Measurements from ENCODE around the gene CLDN2. TPM values are rescaled to one million over a fixed set of nuclear protein-coding genes. Genes with fewer than 3 reads are reported as not detected.

The CLDN2 gene
- polyA plus RNA-seq, 3 donors, result not detected

- no peak for DNase-seq
- Mint-ChIP-seq H3K36me3 (no peaks in the 10 kb centered on the region), H3K27me3 (ENCODE audit: low read depth in 3 of 3) (peaks cover 0 to 5% (median 1%) of the 10 kb centered on the region in 3 donors), H3K4me3 (no peak overlapping the region), H3K4me1 (no peaks in the 10 kb centered on the region), H3K27ac (no peak overlapping the region), H3K9me3 (no peaks in the 10 kb centered on the region)
- TF ChIP-seq CTCF (IDR thresholded peaks at IDR 0.05), result no peak
- Histone ChIP-seq H3K36me3 (replicated peaks in 1 of 2; ENCODE audit: control insufficient read depth in 1 of 2, insufficient read depth in 2 of 2, low read length in 2 of 2) (no peaks in the 10 kb centered on the region), H3K9ac (ENCODE audit: insufficient read depth, low read length, poor library complexity, severe bottlenecking) (no peak overlapping the region), H3K4me3 (replicated peaks in 1 of 3; ENCODE audit: low read depth in 2 of 3, low read length in 3 of 3) (no peak overlapping the region), H3K4me1 (ENCODE audit: control insufficient read depth in 1 of 2, insufficient read depth in 2 of 2, low read length in 2 of 2) (no peaks in the 10 kb centered on the region), H2AFZ (ENCODE audit: insufficient read depth, low read depth, low read length, poor library complexity, severe bottlenecking) (no peak overlapping the region), H4K20me1 (ENCODE audit: insufficient read depth, low read length) (no peaks in the 10 kb centered on the region), H3K27ac (ENCODE audit: low read depth in 1 of 2, low read length in 2 of 2) (no peak overlapping the region), H3K27me3 (ENCODE audit: control insufficient read depth in 2 of 2, insufficient read depth in 2 of 2, low read length in 2 of 2) (no peaks in the 10 kb centered on the region), H3K9me3 (replicated peaks in 1 of 2; ENCODE audit: control insufficient read depth in 1 of 2, insufficient read depth in 1 of 2, low read length in 2 of 2) (no peaks in the 10 kb centered on the region), H3K79me2 (ENCODE audit: insufficient read depth, low read length) (no peaks in the 10 kb centered on the region), H3K4me2 (replicated peaks; ENCODE audit: extremely low read depth, low read length, poor library complexity, severe bottlenecking) (no peak overlapping the region)
- intact Hi-C loops (cut with micrococcal nuclease), result no loop called here
- WGBS (ENCODE audit: insufficient coverage), result no CpG with 5 or more reads among the region's 1 CpG
Observed at GRCh38 chrX:106940068-106940467, 19.9 kb downstream of the CLDN2 start.

GRCh38 chrX:106946464-106946863 lies 26.3 kb downstream of the CLDN2 start:
- Histone ChIP-seq H3K9me3 (replicated peaks in 1 of 2; ENCODE audit: control insufficient read depth in 1 of 2, insufficient read depth in 1 of 2, low read length in 2 of 2) (no peaks in the 10 kb centered on the region), H3K4me2 (replicated peaks; ENCODE audit: extremely low read depth, low read length, poor library complexity, severe bottlenecking) (no peak overlapping the region), H3K4me1 (ENCODE audit: control insufficient read depth in 1 of 2, insufficient read depth in 2 of 2, low read length in 2 of 2) (no peaks in the 10 kb centered on the region), H4K20me1 (ENCODE audit: insufficient read depth, low read length) (no peaks in the 10 kb centered on the region), H3K36me3 (replicated peaks in 1 of 2; ENCODE audit: control insufficient read depth in 1 of 2, insufficient read depth in 2 of 2, low read length in 2 of 2) (no peaks in the 10 kb centered on the region), H3K79me2 (ENCODE audit: insufficient read depth, low read length) (no peaks in the 10 kb centered on the region), H2AFZ (ENCODE audit: insufficient read depth, low read depth, low read length, poor library complexity, severe bottlenecking) (no peak overlapping the region), H3K27me3 (ENCODE audit: control insufficient read depth in 2 of 2, insufficient read depth in 2 of 2, low read length in 2 of 2) (no peaks in the 10 kb centered on the region), H3K4me3 (replicated peaks in 1 of 3; ENCODE audit: low read depth in 2 of 3, low read length in 3 of 3) (no peak overlapping the region), H3K27ac (ENCODE audit: low read depth in 1 of 2, low read length in 2 of 2) (no peak overlapping the region), H3K9ac (ENCODE audit: insufficient read depth, low read length, poor library complexity, severe bottlenecking) (no peak overlapping the region)
- WGBS (ENCODE audit: insufficient coverage), result no CpG with 5 or more reads among the region's 3 CpGs
- intact Hi-C loops (cut with micrococcal nuclease), result no loop called here
- Mint-ChIP-seq H3K27me3 (ENCODE audit: low read depth in 3 of 3) (peaks cover 0 to 7% (median 1%) of the 10 kb centered on the region in 3 donors), H3K4me3 (no peak overlapping the region), H3K4me1 (peaks cover 4% of the 10 kb centered on the region), H3K36me3 (no peaks in the 10 kb centered on the region), H3K9me3 (no peaks in the 10 kb centered on the region), H3K27ac (no peak overlapping the region)
- TF ChIP-seq CTCF (IDR thresholded peaks at IDR 0.05), result no peak
- DNase-seq, result no peak
